Neural cell (in vitro differentiated cells): Measurements from ENCODE around the gene PLOD2.

Experiments
- CTCF ChIP-seq: fragments of 450-650 bp; IDR thresholded peaks from 2 replicates; pipeline ENCODE4 v1.5.1; 2014; ENCODE audit warnings: antibody characterized with exemption, mild to moderate bottlenecking, moderate library complexity; ENCODE audit not compliant: poor library complexity, severe bottlenecking
- EP300 ChIP-seq: fragments of 450-650 bp; conservative IDR thresholded peaks from 2 replicates; pipeline ENCODE4 v1.6.1; 2014; ENCODE audit warnings: antibody characterized with exemption, mild to moderate bottlenecking, moderate library complexity; ENCODE audit not compliant: poor library complexity, severe bottlenecking
- EZH2 ChIP-seq: fragments of 200-600, 300-800 bp; shearing (Covaris generic), sonication (generic); IDR thresholded peaks from 2 replicates; pipeline ENCODE4 v1.6.1; 2014; ENCODE audit warnings: antibody characterized with exemption, low read length, borderline replicate concordance, mild to moderate bottlenecking; ENCODE audit not compliant: insufficient read depth, poor library complexity, severe bottlenecking
- POLR2AphosphoS5 ChIP-seq: IDR thresholded peaks from 2 replicates; pipeline ENCODE4 v1.6.1; 2012
- RAD21 ChIP-seq: fragments of 450-650 bp; conservative IDR thresholded peaks from 2 replicates; pipeline ENCODE4 v1.6.1; 2014; ENCODE audit warnings: antibody characterized with exemption, mild to moderate bottlenecking, moderate library complexity
- REST ChIP-seq: IDR thresholded peaks from 2 replicates; pipeline ENCODE4 v1.6.1; 2012; ENCODE audit warnings: borderline replicate concordance
- SMC3 ChIP-seq: fragments of 450-650 bp; conservative IDR thresholded peaks from 2 replicates; pipeline ENCODE4 v1.6.1; 2014; ENCODE audit warnings: antibody characterized with exemption, mild to moderate bottlenecking, moderate library complexity; ENCODE audit not compliant: poor library complexity

GRCh38 chr3:146037697-146038096 lies 123.3 kb downstream of the PLOD2 start:
- TF ChIP-seq POLR2AphosphoS5, result no peak
- TF ChIP-seq CTCF, result no peak
- TF ChIP-seq RAD21, result no peak
- TF ChIP-seq EP300, result no peak
- no peak for TF ChIP-seq EZH2
- TF ChIP-seq SMC3, result no peak
- TF ChIP-seq REST, result no peak
